K562 (cell line): Measurements from ENCODE around the gene PGD. TPM values are rescaled to one million over a fixed set of nuclear protein-coding genes. Genes with fewer than 3 reads are reported as not detected.
A peak's percentile ranks its signal among the peaks of the same experiment; 100 is the strongest.

Experiments used
- ATAC-seq: fragments of 200-7000 bp; cut with Tn5 transposase; 3 replicates; pipeline ENCODE4 v1.9.1; 2020; ENCODE audit warnings: moderate library complexity
- BruUV-seq: library from RNA; stranded (reverse); fragments of 400-500 nt; replicated peaks from 2 replicates; lab custom pipeline; 2021; lab: Mats Ljungman, UMichigan
- CTCF ChIA-PET: fragments of 300-600 bp; formaldehyde crosslinking; extraction: SDS; loops from one replicate; lab custom pipeline; 2021; ENCODE audit warnings: low intra/inter-chr PET ratio; lab: Yijun Ruan, JAX
- POLR2A ChIA-PET: fragments of 300-600, 350-650 bp; sonication (Branson Sonifier 250); formaldehyde crosslinking; extraction: SDS; loops from one replicate; lab custom pipeline; 2021; ENCODE audit warnings: antibody characterized with exemption, inconsistent platforms; lab: Yijun Ruan, JAX
- DNase-seq, 4 experiments: peaks; one replicate each; pipeline versions ENCODE4 v3.0.0 to v3.0.0-alpha.2; 2011 to 2018; ENCODE audit warnings: low spot score in 3 of 4, mixed read lengths in 3 of 4; ENCODE audit errors: extremely low read depth in 1 of 4
- FAIRE-seq: peaks from 2 replicates; lab custom pipeline; 2011; peaks lifted over from hg19 to GRCh38; lab: Jason Lieb, UNC
- H2AFZ ChIP-seq: 2 replicates; pipeline ENCODE4 v1.6.0; 2011; ENCODE audit warnings: low read depth, low read length, control low read depth, inconsistent platforms
- H3K27ac ChIP-seq: fragments of 200-600 bp; 3 replicates; pipeline ENCODE4 v1.8.0; 2011; ENCODE audit warnings: low read depth, mild to moderate bottlenecking, control low read depth, inconsistent platforms, low read length, moderate library complexity, mixed read lengths; ENCODE audit errors: extremely low read depth
- H3K27me3 ChIP-seq, 2 experiments: fragments of 300-600 bp in 1 of 2; 2 replicates in 1 of 2; 3 replicates in 1 of 2; pipeline versions ENCODE4 v1.6.0 to v1.8.0; 2011; ENCODE audit warnings: inconsistent platforms in 2 of 2, low read length in 2 of 2, mild to moderate bottlenecking in 1 of 2, mixed read lengths in 1 of 2, moderate library complexity in 1 of 2; ENCODE audit not compliant: control insufficient read depth in 2 of 2, insufficient read depth in 2 of 2
- H3K36me3 ChIP-seq: fragments of 300-600 bp; 3 replicates; pipeline ENCODE4 v1.8.0; 2011; ENCODE audit warnings: mild to moderate bottlenecking, low read length, inconsistent platforms; ENCODE audit not compliant: control insufficient read depth, insufficient read depth
- H3K4me1 ChIP-seq, 2 experiments: fragments of 200-600 bp in 1 of 2; replicated peaks in 1 of 2; 2 replicates in 1 of 2; 3 replicates in 1 of 2; pipeline versions ENCODE4 v1.5.1 to v1.8.0; 2011; ENCODE audit warnings: inconsistent platforms in 2 of 2, low read length in 2 of 2, mild to moderate bottlenecking in 1 of 2, mixed read lengths in 1 of 2, moderate library complexity in 1 of 2; ENCODE audit not compliant: control insufficient read depth in 2 of 2, insufficient read depth in 2 of 2
- H3K4me2 ChIP-seq: 2 replicates; pipeline ENCODE4 v1.6.1; 2011; ENCODE audit warnings: low read length, control low read depth, inconsistent platforms, mixed read lengths; ENCODE audit not compliant: insufficient read depth
- H3K4me3 ChIP-seq: fragments of 200-600 bp; sonication (generic), shearing (Covaris generic); 2 replicates; pipeline ENCODE4 v1.5.1; 2016; ENCODE audit warnings: control low read depth, inconsistent platforms
- H3K79me2 ChIP-seq: fragments of 200-600 bp; 3 replicates; pipeline ENCODE4 v1.8.0; 2011; ENCODE audit warnings: low read length, inconsistent platforms; ENCODE audit not compliant: control insufficient read depth, insufficient read depth
- H3K9ac ChIP-seq, 2 experiments: 2 replicates each; pipeline versions ENCODE4 v1.6.0 to v1.6.1; 2011; ENCODE audit warnings: low read depth in 2 of 2, low read length in 2 of 2, control low read depth in 1 of 2, inconsistent platforms in 1 of 2, mild to moderate bottlenecking in 1 of 2, mixed read lengths in 1 of 2; ENCODE audit not compliant: insufficient read depth in 1 of 2
- H3K9me1 ChIP-seq: one replicate; pipeline ENCODE4 v1.6.0; 2011; ENCODE audit warnings: inconsistent platforms, mild to moderate bottlenecking, low read length, moderate library complexity; ENCODE audit not compliant: control insufficient read depth, insufficient read depth
- H3K9me3 ChIP-seq: replicated peaks from 2 replicates; pipeline ENCODE4 v1.5.1; 2011; ENCODE audit warnings: low read depth, low read length, inconsistent platforms; ENCODE audit not compliant: control insufficient read depth, insufficient read depth
- H4K20me1 ChIP-seq: replicated peaks from 2 replicates; pipeline ENCODE4 v1.6.1; 2011; ENCODE audit warnings: low read length, inconsistent platforms, mixed read lengths; ENCODE audit not compliant: control insufficient read depth, insufficient read depth
- ARID4B ChIP-seq: sonication (generic); formaldehyde crosslinking; IDR thresholded peaks from 2 replicates; pipeline ENCODE4 v1.8.0; 2022; ENCODE audit warnings: mild to moderate bottlenecking, missing genetic modification reagents
- EP400 ChIP-seq: fragments of 450-650 bp; IDR thresholded peaks from 2 replicates; pipeline ENCODE4 v1.6.1; 2017; ENCODE audit warnings: antibody characterized with exemption, mild to moderate bottlenecking, moderate library complexity
- GTF2B ChIP-seq: IDR thresholded peaks from 2 replicates; pipeline ENCODE4 v1.6.1; 2011; ENCODE audit not compliant: insufficient read length; ENCODE audit errors: extremely low read depth
- HIVEP1 ChIP-seq: fragments of 250-450 bp; sonication (Bioruptor Pico); IDR thresholded peaks from 2 replicates; pipeline ENCODE4 v1.4.0; 2020; ENCODE audit warnings: mild to moderate bottlenecking
- JUN ChIP-seq, 2 experiments: sonication (generic) in 1 of 2; formaldehyde crosslinking in 1 of 2; IDR thresholded peaks; 2 replicates each; pipeline versions ENCODE4 v1.6.1 to v1.8.0; 2012 to 2022; ENCODE audit warnings: borderline replicate concordance in 2 of 2, mild to moderate bottlenecking in 2 of 2, improper control_type of control experiment in 1 of 2, low read depth in 1 of 2, low read length in 1 of 2, missing genetic modification reagents in 1 of 2
- NKRF ChIP-seq: fragments of 450-650 bp; IDR thresholded peaks from 2 replicates; pipeline ENCODE4 v1.6.1; 2016; ENCODE audit warnings: borderline replicate concordance
- NR4A1 ChIP-seq, 2 experiments: fragments of 250-450 bp in 1 of 2; fragments of 450-650 bp in 1 of 2; sonication (Bioruptor Pico) in 1 of 2; IDR thresholded peaks; 2 replicates each; pipeline versions ENCODE4 v1.4.0 to v1.6.1; 2016 to 2020; ENCODE audit warnings: mild to moderate bottlenecking in 2 of 2, missing compliant biosample characterization in 1 of 2, missing genetic modification characterization in 1 of 2, moderate library complexity in 1 of 2
- RBBP5 ChIP-seq: fragments of 200-600 bp; sonication (generic); IDR thresholded peaks from 2 replicates; pipeline ENCODE4 v1.6.1; 2012; ENCODE audit warnings: borderline replicate concordance, mild to moderate bottlenecking, low read length, control low read depth, inconsistent platforms; ENCODE audit not compliant: insufficient read depth, poor library complexity, severe bottlenecking
- ZBTB12 ChIP-seq: fragments of 250-450 bp; sonication (Bioruptor Pico); IDR thresholded peaks from 2 replicates; pipeline ENCODE4 v1.4.0; 2020
- ZC3H4 ChIP-seq: sonication (generic); formaldehyde crosslinking; IDR thresholded peaks from 2 replicates; pipeline ENCODE4 v1.9.0; 2021; ENCODE audit warnings: missing genetic modification reagents, borderline replicate concordance
- ZNF175 ChIP-seq: fragments of 200-800 bp; sonication (Bioruptor generic); IDR thresholded peaks from 2 replicates; pipeline ENCODE4 v1.6.1; 2016; ENCODE audit warnings: low read depth, mild to moderate bottlenecking, missing genetic modification characterization, missing compliant biosample characterization
- WGBS: fragments of 100-300 bp; shearing (Covaris generic); methylation state at CpG from one replicate; pipeline ENCODE4 v1.1.6; 2016; ENCODE audit warnings: low coverage, mixed read lengths; ENCODE audit not compliant: insufficient coverage; ENCODE audit errors: missing lambda C conversion rate; 5-methylcytosine and 5-hydroxymethylcytosine counted together
- in situ Hi-C: fragments of 300-500 bp; cut with MboI; formaldehyde crosslinking; loops from 4 replicates; pipeline ENCODE4 v1.15.0; 2018; ENCODE audit warnings: inconsistent platforms, mixed read lengths
- intact Hi-C: fragments of 100-400 bp; cut with micrococcal nuclease; formaldehyde crosslinking; loops from 2 replicates; pipeline ENCODE4 v1.14.2; 2022
- polyA plus RNA-seq, 8 experiments: library from polyadenylated mRNA; depleted of rRNA in 4 of 8; stranded (reverse) in 5 of 8; unstranded in 3 of 8; fragments of >200 nt; fragmentation: Nextera tagmentation in 2 of 8; fragmentation: Illumina TruSeq in 1 of 8; extraction: Ambion mirVana in 2 of 8; extraction: Trizol in 1 of 8; gene quantifications; 2 replicates each; pipeline versions ENCODE4 v1.2.1 to v1.2.3, GENCODE V29; 2011 to 2014; ENCODE audit warnings: inconsistent platforms in 1 of 8, missing spikeins in 1 of 8
- total RNA-seq, 7 experiments: library from RNA; depleted of rRNA in 6 of 7; stranded (reverse); fragments of >200 nt in 6 of 7; fragmentation: Illumina TruSeq in 2 of 7; extraction: Trizol in 2 of 7; gene quantifications; 2 replicates each; pipeline versions ENCODE4 v1.2.1 to v1.2.3, GENCODE V29; 2011 to 2021; ENCODE audit warnings: low replicate concordance in 1 of 7

The PGD gene
- total and polyA plus RNA-seq, 9 of the 15 experiments (the other 6 are each of a cell fraction or from before 2014, with no cell fraction given) = 177 to 542 (median 270) TPM

- ChIA-PET POLR2A (interaction anchor here (0.6 to 2.7 kb wide), 12 partner anchors 9 to 379 kb away, joined by 3 to 29 read pairs (median 6); partner anchors contain the start of gene CENPS), CTCF (no interaction called here)
- H3K27ac ChIP-seq = peak overlapping the region; percentile 92
- peak overlapping the region; percentile 86 to 95 for H3K9ac ChIP-seq
- BruUV-seq = TSS peak; percentile 68
- H4K20me1 ChIP-seq = peaks cover 8% of the 10 kb centered on the region; the same call in 1 of the 2 replicates
- H3K4me1 ChIP-seq = peaks cover 21 to 23% of the 10 kb centered on the region in 2 experiments
- peak overlapping the region; percentile 84 for H3K4me2 ChIP-seq
- H3K79me2 ChIP-seq = peaks cover 42% of the 10 kb centered on the region
- no peak for FAIRE-seq
- DNase-seq = peak in 1 of 4 experiments; percentile 25
- no peaks in the 10 kb centered on the region for H3K9me1 ChIP-seq
- in situ Hi-C loops (no loop called here), intact Hi-C loops (loop anchor here (2.0 kb wide), 1 partner anchor 15 kb away; no protein-coding TSS in a partner anchor)
- H3K9me3 ChIP-seq = no peaks in the 10 kb centered on the region
- peaks cover 44% of the 10 kb centered on the region for H3K36me3 ChIP-seq
- WGBS = under 1% methylated on average over 40 of the region's 42 CpGs
- H3K27me3 ChIP-seq = no peaks in the 10 kb centered on the region
- no peak; the same call in 2 of the 3 replicates for ATAC-seq
- H3K4me3 ChIP-seq = peak overlapping the region; percentile 66
- peak overlapping the region; percentile 94 for H2AFZ ChIP-seq
- TF ChIP-seq HIVEP1 (CRISPR knock-in tag) (no peak), EP400 (no peak), ZC3H4 (CRISPR knock-in tag) (no peak), RBBP5 (peak; percentile 55), ARID4B (CRISPR knock-in tag) (peak; percentile 65), NR4A1 (CRISPR knock-in tag; IDR thresholded peaks at IDR 0.05) (0 out of 2 replicates have a peak, but pooled peaks have one; percentile 5), NR4A1 (tag; IDR thresholded peaks at IDR 0.05) (no peak), NKRF (peak; percentile 26; the same call in 1 of the 2 replicates), GTF2B (no peak), ZBTB12 (CRISPR knock-in tag) (no peak), ZNF175 (CRISPR knock-in tag) (peak; percentile 50; the same call in 1 of the 2 replicates), JUN (IDR thresholded peaks at IDR 0.05; ENCODE audit: borderline replicate concordance, low read depth, low read length) (no peak), JUN (CRISPR knock-in tag; IDR thresholded peaks at IDR 0.05; ENCODE audit: borderline replicate concordance) (peak; percentile 39; the same call in 1 of the 2 replicates)
Measured at GRCh38 chr1:10399444-10399941, 629 bp downstream of the PGD start.
